Neural progenitor cell (in vitro differentiated cells): Measurements from ENCODE around the gene OR2AG2. TPM values are rescaled to one million over a fixed set of nuclear protein-coding genes. Genes with fewer than 3 reads are reported as not detected.

Experiments
- DNase-seq: peaks from one replicate; pipeline ENCODE4 v3.0.0-alpha.2; 2016; ENCODE audit warnings: low spot score
- H2AFZ ChIP-seq: fragments of 200-600 bp; sonication (generic); replicated peaks from 2 replicates; pipeline ENCODE4 v1.6.1; 2016; ENCODE audit warnings: antibody characterized with exemption
- H3F3A ChIP-seq: fragments of 200-600 bp; sonication (generic); 2 replicates; pipeline ENCODE4 v1.6.1; 2016; ENCODE audit warnings: antibody characterized with exemption, low read depth
- H3K27ac ChIP-seq: fragments of 200-600 bp; sonication (generic); 2 replicates; pipeline ENCODE4 v1.5.1; 2016; ENCODE audit warnings: mild to moderate bottlenecking
- H3K27me3 ChIP-seq: fragments of 200-600 bp; sonication (generic); 2 replicates; pipeline ENCODE4 v1.6.1; 2016; ENCODE audit warnings: mild to moderate bottlenecking, moderate library complexity
- H3K36me3 ChIP-seq: fragments of 200-600 bp; sonication (generic); 2 replicates; pipeline ENCODE4 v1.5.1; 2016
- H3K4me1 ChIP-seq: fragments of 200-600 bp; sonication (generic); 2 replicates; pipeline ENCODE4 v1.6.1; 2016; ENCODE audit warnings: mixed run types
- H3K4me2 ChIP-seq: fragments of 200-600 bp; sonication (generic); 2 replicates; pipeline ENCODE4 v1.6.1; 2016
- H3K4me3 ChIP-seq: fragments of 200-600 bp; sonication (generic); 2 replicates; pipeline ENCODE4 v1.5.1; 2016
- H3K79me2 ChIP-seq: fragments of 200-600 bp; sonication (generic); 2 replicates; pipeline ENCODE4 v1.6.1; 2016; ENCODE audit warnings: low read depth
- H3K9ac ChIP-seq: fragments of 200-600 bp; sonication (generic); 2 replicates; pipeline ENCODE4 v1.6.1; 2016
- H3K9me3 ChIP-seq: fragments of 200-600 bp; sonication (generic); 2 replicates; pipeline ENCODE4 v1.5.1; 2016; ENCODE audit warnings: low read depth
- H4K20me1 ChIP-seq: fragments of 200-600 bp; sonication (generic); 2 replicates; pipeline ENCODE4 v1.6.1; 2016; ENCODE audit warnings: low read depth
- H3K27ac Mint-ChIP-seq: 3 replicates; pipeline ENCODE4 v1.8.0; 2021; ENCODE audit warnings: mixed read lengths
- H3K27me3 Mint-ChIP-seq: 2 replicates; pipeline ENCODE4 v1.8.0; 2022; ENCODE audit warnings: low read depth, mild to moderate bottlenecking, inconsistent platforms, moderate library complexity, mixed read lengths; ENCODE audit not compliant: insufficient read depth
- H3K36me3 Mint-ChIP-seq: 3 replicates; pipeline ENCODE4 v1.8.0; 2021; ENCODE audit warnings: mixed read lengths
- H3K4me1 Mint-ChIP-seq: 3 replicates; pipeline ENCODE4 v1.8.0; 2021; ENCODE audit warnings: mixed read lengths
- H3K4me3 Mint-ChIP-seq: 3 replicates; pipeline ENCODE4 v1.8.0; 2021; ENCODE audit warnings: mild to moderate bottlenecking, moderate library complexity, mixed read lengths
- H3K9me3 Mint-ChIP-seq: 3 replicates; pipeline ENCODE4 v1.8.0; 2020; ENCODE audit warnings: mixed read lengths
- CTCF ChIP-seq: fragments of 200-600 bp; sonication (generic); IDR thresholded peaks from 2 replicates; pipeline ENCODE4 v1.5.1; 2017; ENCODE audit warnings: antibody characterized with exemption, mild to moderate bottlenecking
- EZH2 ChIP-seq: fragments of 200-600 bp; sonication (generic); IDR thresholded peaks from 2 replicates; pipeline ENCODE4 v1.6.1; 2017; ENCODE audit warnings: antibody characterized with exemption, mild to moderate bottlenecking, moderate library complexity
- EZH2phosphoT487 ChIP-seq: fragments of 200-600 bp; sonication (generic); IDR thresholded peaks from 2 replicates; pipeline ENCODE4 v1.6.1; 2017; ENCODE audit warnings: antibody characterized with exemption
- total RNA-seq: library from RNA; depleted of rRNA; stranded (reverse); fragments of >200 nt; gene quantifications from 2 replicates; pipeline ENCODE4 v1.2.3, GENCODE V29; 2015; ENCODE audit warnings: low replicate concordance

The OR2AG2 gene
- total RNA-seq, 1 donor from 2014 or later: 0.36 TPM

- peaks cover 2% of the 10 kb centered on the region for H3K9me3 Mint-ChIP-seq
- H3K36me3 Mint-ChIP-seq: no peaks in the 10 kb centered on the region
Measured at GRCh38 chr11:6755953-6756347, 15.8 kb downstream of the OR2AG2 start.

GRCh38 chr11:6755303-6755952, 16.3 kb downstream of the OR2AG2 start:
- H3K4me3 ChIP-seq: no peak overlapping the region
- H3K4me1 ChIP-seq: no peaks in the 10 kb centered on the region
- H3K9me3 ChIP-seq: no peaks in the 10 kb centered on the region
- Mint-ChIP-seq H3K36me3 (no peaks in the 10 kb centered on the region), H3K27me3 (no peaks in the 10 kb centered on the region), H3K27ac (no peak overlapping the region), H3K4me1 (no peaks in the 10 kb centered on the region), H3K4me3 (no peak overlapping the region), H3K9me3 (peaks cover 1% of the 10 kb centered on the region)
- TF ChIP-seq EZH2phosphoT487 (no peak), CTCF (peak; percentile 86)
- H3K79me2 ChIP-seq: no peaks in the 10 kb centered on the region
- H3F3A ChIP-seq: no peaks in the 10 kb centered on the region
- H3K9ac ChIP-seq: no peak overlapping the region
- H3K27me3 ChIP-seq: no peaks in the 10 kb centered on the region
- H4K20me1 ChIP-seq: no peaks in the 10 kb centered on the region
- H3K27ac ChIP-seq: no peak overlapping the region
- no peak overlapping the region for H3K4me2 ChIP-seq
- no peaks in the 10 kb centered on the region for H3K36me3 ChIP-seq
- peak; percentile 67 for DNase-seq
- peak overlapping the region; percentile 52 for H2AFZ ChIP-seq

More at GRCh38 chr11:6755953-6756347, 15.8 kb downstream of the OR2AG2 start:
- no peak overlapping the region for H3K27ac Mint-ChIP-seq
- no peaks in the 10 kb centered on the region for H3K27me3 Mint-ChIP-seq
- Histone ChIP-seq H3K36me3 (no peaks in the 10 kb centered on the region), H3K27me3 (no peaks in the 10 kb centered on the region), H3K4me2 (no peak overlapping the region), H3K9ac (no peak overlapping the region), H3K4me3 (no peak overlapping the region), H3K4me1 (no peaks in the 10 kb centered on the region), H3K9me3 (no peaks in the 10 kb centered on the region), H3K27ac (no peak overlapping the region), H2AFZ (no peak overlapping the region), H4K20me1 (no peaks in the 10 kb centered on the region), H3K79me2 (no peaks in the 10 kb centered on the region), H3F3A (no peaks in the 10 kb centered on the region)
- TF ChIP-seq EZH2 (no peak), CTCF (no peak), EZH2phosphoT487 (no peak)
- no peak for DNase-seq
- no peak overlapping the region for H3K4me3 Mint-ChIP-seq
- H3K4me1 Mint-ChIP-seq: no peaks in the 10 kb centered on the region

DNA sequence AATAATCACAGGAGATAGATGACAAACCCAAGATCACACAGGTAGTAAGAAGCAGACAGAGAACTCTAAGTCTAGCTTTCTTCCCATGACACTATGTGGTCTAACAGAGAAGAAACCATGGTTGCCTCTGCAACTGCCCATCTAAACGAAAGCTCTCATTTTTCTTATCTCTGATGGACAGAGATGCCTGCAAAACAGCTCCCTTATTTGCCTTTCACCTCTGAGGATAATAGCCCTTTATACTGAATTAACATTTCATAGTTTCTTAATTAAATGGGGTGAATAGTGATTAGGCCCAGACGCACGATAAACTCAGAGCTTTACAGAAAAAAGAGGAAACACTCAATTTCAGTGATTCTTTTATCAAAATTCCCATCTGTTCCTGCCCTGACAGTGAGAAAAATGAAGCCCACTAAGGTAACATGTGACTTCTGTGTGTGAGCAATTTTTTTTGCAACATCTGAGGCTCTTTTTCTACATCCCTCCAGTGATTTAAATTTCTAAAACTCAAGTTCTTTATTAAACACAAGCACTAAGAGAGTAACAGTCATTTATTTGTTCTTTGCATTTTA, 24.6 kb downstream of the OR2AG2 start:
- Histone ChIP-seq H3K27ac (no peak overlapping the region), H2AFZ (no peak overlapping the region), H3K27me3 (no peaks in the 10 kb centered on the region), H3K79me2 (no peaks in the 10 kb centered on the region), H4K20me1 (no peaks in the 10 kb centered on the region), H3K36me3 (no peaks in the 10 kb centered on the region), H3K9ac (no peak overlapping the region), H3K4me2 (no peak overlapping the region), H3K9me3 (no peaks in the 10 kb centered on the region), H3F3A (no peaks in the 10 kb centered on the region), H3K4me1 (no peaks in the 10 kb centered on the region), H3K4me3 (no peak overlapping the region)
- H3K27me3 Mint-ChIP-seq: no peaks in the 10 kb centered on the region
- H3K36me3 Mint-ChIP-seq: no peaks in the 10 kb centered on the region
- H3K4me3 Mint-ChIP-seq: no peak overlapping the region
- no peak for TF ChIP-seq CTCF
- TF ChIP-seq EZH2phosphoT487: no peak
- TF ChIP-seq EZH2: no peak
- no peaks in the 10 kb centered on the region for H3K9me3 Mint-ChIP-seq
- H3K4me1 Mint-ChIP-seq: peaks cover 5% of the 10 kb centered on the region
- H3K27ac Mint-ChIP-seq: no peak overlapping the region
- no peak for DNase-seq
